Dedifferentiated amniotic fluid mesenchymal stem cell (primary cell): ENCODE data around the gene APBA1.
"Not testable (repeated sequence)": the region's sequence is repeated elsewhere in the genome, so short reads cannot be mapped to it uniquely, and the experiment has no call there.

ENCODE experiments used
- DNase-seq: peaks from one replicate; pipeline ENCODE4 v3.0.0-alpha.2; 2016; ENCODE audit errors: extremely low spot score

Gene APBA1

DNA sequence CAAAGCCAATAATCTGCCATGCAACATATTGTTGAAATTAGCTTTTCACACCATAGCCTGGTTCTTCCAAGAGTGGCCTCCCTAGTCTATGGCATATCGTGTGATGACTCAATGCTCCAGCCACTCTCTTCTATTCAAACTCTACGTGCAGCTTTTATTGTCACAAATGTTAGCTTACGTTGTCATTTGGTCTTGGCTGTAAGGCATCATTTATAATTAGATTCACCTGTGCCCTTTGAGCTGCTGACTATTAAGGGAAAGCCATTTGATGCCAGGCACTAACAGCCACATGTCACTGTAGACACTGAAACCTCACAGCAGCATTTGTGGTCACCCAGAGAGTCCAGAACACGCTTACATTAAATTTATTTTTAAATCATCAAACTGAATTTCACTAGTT lies 66.8 kb downstream of the APBA1 start:
- DNase-seq, result no peak

DNA sequence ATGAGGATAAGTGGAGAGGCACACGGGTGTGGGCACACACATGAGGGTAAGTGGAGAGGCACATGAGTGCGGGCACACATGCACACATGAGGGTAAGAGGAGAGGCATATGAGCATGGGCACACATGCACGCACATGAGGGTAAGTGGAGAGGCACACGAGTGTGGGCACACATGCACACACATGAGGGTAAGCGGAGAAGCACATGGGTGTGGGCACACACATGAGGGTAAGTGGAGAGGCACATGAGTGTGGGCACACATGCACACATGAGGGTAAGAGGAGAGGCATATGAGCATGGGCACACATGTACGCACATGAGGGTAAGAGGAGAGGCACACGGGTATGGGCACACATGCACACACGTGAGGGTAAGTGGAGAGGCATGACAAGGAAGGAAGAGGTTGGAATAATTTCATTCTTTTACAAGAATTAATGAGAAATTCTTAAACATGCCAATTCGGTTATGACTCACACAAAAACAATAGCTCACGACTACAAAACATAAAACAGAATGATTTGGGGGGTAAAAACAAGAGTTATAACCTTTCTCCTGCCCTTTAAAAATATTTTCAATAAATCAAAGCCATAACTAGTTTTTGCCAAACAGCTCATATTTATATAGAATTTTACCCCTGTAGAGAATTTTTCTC lies 67.5 kb downstream of the APBA1 start:
- no peak for DNase-seq

DNA sequence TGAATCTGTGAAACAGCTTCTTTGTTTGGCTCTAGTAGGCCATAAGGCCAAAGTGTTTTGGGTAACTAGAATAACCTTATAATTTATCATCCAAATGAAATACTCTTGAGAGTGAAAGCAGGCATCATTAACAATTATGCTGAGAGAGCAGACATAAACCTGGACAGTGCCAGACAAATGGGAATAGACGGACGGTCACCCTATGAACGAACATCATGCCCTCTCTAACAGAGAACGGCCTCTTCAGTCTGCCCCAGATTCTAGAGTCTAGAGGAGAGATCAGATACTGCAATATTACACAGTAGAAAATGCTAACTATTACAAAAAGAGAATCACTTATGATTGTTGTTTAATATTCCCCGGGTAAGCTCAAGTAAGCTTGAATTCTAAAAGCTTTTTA lies 68.5 kb downstream of the APBA1 start:
- no peak for DNase-seq

GRCh38 chr9:69602773-69603172 lies 69.4 kb downstream of the APBA1 start:
- DNase-seq, result no peak

DNA sequence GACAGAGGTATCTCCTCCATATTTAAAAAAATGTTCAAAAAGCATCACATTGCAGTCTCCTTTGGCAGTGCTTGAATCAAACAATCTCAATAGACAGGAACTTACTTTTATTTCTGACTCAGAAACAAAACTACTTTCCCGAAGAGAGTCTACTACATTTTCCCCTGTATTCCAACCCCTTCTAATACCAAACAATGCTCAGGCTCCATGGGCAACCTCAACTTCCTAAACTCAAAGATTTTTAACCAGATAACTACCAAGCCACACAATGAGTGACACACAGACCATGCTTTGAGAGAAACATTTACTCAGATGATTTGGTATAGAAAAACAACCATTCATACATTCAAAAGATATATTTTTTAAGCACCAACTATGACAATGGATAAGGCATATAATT lies 70.5 kb downstream of the APBA1 start:
- DNase-seq, result no peak

DNA sequence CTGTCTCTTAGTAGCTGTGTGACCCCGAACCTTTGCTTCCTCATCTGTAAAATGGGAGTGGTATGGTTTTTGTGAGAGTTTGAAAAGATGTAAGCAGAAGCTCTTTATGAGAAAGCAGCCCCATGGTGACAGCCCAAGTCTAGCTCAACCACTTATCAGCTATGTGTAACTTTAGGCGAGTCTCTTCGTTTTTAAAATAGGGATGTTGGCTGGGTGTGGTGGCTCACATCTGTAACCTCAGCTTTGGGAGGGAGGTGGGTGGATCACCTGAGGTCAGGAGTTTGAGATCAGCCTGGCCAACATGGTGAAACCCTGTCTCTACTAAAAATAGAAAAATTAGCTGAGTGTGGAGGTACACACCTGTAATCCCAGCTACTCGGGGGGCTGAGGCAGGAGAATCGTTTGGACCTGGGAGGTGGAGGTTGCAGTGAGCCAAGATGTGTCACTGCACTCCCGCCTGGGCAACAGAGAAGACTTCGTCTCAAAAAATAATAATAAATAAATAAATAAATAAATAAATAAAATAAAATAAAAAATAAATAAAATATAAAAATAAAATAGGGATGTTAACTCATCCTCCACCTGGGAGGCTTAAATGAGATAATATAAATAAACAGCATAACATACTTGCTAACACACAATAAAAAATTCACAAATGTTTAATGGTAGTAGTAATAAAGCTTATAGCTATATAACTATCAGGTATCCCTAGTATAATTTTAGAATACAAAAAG lies 71.7 kb downstream of the APBA1 start:
- DNase-seq, result no peak

DNA sequence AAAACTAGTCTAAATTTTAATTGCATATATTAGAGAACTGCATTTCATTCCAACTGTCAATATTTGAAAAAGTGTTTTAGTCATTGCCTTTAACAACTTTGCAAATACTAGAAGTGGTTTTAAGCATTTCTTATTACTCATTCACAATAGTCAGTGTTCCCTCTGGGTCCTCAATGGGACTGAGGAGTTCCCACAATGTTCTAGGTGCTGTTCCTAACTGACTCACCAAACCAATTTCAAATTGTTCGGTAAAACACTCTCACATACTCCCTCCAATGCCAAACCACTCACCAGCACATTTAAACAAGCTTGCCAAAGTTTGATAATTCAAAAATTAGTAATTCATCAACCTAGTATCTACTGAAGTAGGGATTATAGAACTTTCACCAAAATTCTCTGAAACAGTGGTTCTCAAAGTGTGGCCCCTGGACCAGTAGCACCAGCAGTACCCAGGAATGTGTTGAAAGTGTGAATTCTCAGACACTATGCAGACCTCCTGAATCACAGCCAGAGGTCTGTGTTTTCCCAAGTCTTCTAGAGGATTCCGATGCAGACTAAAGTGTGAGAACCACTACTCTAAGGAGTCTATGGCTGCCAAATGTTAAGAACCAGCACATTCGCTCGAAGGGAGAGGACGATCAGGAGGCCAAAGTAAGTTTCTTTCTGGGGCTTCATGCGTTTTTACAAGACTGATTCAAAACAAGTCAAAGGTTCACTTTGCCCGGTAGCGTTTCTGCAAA lies 72.8 kb downstream of the APBA1 start:
- no peak for DNase-seq

DNA sequence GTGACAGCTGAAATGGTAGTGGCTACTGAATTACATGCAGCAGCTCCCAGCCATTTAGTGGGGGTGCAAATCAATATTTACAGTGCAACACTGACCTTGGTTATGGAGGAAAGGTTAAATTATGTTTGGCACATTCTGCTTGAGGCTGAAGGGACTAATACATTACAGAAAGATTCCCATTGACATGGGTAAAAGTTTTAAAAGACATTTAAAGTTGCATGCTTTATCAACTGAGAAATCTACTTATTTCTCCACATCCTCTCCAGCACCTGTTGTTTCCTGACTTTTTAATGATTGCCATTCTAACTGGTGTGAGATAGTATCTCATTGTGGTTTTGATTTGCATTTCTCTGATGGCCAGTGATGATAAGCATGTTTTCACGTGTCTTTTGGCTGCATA lies 75.3 kb downstream of the APBA1 start:
- not testable (repeated sequence) for DNase-seq

- DNase-seq, result no peak
These were observed 78.0 kb downstream of the APBA1 start for GRCh38 chr9:69594180-69594579.

GRCh38 chr9:69593756-69594155 lies 78.4 kb downstream of the APBA1 start:
- no peak for DNase-seq

DNA sequence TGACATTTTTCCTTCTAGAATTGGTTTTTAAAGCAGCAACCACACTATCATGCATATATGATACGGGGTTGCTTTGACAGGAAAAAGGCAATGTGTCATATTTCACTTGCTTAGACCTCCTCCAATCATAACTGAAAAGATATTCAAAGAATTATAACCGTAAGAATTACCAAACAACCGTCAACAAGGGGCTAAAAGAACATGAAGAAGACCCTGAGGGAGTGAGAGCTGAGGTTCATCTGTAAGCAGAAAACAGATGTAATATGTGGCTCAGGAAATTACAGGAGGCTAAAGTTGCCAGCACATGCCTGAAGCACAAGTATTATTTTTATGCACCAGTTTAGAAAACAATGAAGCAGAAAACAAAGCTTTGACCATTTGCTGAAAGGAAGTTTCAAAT lies 78.9 kb downstream of the APBA1 start:
- no peak for DNase-seq

DNA sequence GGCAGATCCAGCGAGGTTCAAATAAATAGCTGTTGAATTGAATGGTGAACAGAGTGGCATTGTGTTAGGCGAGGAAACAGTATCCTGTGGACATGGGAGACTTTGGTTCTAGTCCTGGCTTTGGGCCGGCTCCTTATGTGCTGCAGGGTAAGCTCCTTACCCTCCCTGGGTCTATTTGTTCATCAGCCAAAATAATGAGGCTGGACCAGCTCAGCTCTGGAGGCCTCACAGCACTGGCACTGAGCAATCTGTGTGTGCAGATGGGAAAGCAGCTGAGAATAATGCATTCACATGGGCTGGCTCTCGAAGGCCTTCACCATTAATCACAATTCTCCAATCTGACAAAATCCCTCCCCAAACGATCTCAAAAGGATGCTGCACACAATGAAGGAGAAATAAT lies 81.9 kb downstream of the APBA1 start:
- DNase-seq, result no peak

DNA sequence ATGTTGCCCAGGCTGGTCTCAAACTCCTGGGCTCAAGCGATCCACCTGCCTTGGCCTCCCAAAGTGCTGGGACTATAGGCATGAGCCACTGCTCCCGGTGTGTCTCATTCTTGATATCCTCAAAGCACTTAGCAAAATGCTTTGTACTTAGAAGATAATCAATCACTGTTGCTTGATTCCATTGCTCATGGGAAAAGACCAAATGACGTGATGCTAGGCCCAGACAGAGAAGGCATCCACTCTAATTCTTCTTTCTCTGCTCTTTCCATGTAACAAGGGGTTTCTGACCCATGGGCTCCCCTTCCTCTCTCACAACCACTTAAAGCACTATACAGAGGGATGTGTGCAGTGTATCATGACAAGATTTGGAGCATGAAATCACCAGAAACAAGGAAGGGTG lies 83.0 kb downstream of the APBA1 start:
- DNase-seq, result no peak

- no peak for DNase-seq
These were observed 86.6 kb downstream of the APBA1 start for GRCh38 chr9:69585571-69585970.

GRCh38 chr9:69584759-69585158 lies 87.4 kb downstream of the APBA1 start:
- no peak for DNase-seq

- no peak for DNase-seq
These were observed 88.4 kb downstream of the APBA1 start for GRCh38 chr9:69583645-69584234.

DNA sequence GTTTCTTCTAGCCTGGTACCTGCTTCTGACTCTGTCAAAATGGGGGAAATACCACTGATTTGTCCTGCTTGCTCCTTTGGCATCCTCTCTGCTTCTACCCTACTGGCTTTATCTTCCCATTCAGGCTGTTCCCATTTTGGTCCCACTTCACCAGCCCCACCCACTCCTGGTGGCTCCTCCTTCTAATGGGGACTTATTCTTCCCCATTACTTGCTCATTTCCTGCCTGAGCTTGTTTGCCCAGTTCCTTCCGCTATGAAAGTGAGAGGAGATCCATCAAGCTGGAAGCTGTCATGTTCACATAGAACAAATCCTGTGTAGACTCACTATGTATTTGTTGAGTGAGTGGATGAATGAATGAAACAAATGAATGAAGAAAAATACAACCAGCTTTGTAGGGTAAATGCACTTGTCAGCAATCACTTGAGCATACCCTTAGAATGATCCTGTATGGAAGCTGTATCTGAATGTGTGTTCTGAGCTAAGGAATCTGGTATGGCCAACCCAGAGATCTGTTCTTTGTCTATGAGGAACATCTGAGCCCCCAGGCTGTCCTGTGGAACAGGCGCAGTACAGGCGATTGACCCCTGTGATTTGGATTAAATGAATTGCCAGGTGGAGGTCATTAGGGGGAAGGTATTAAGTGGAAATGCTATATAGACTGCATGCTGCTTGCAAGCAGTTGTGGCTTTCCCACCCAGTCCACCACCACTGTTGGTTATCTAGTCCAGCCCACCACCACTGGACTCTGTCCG lies 89.5 kb downstream of the APBA1 start:
- DNase-seq, result no peak

- no peak for DNase-seq
These were observed 90.2 kb downstream of the APBA1 start for GRCh38 chr9:69582018-69582417.

DNA sequence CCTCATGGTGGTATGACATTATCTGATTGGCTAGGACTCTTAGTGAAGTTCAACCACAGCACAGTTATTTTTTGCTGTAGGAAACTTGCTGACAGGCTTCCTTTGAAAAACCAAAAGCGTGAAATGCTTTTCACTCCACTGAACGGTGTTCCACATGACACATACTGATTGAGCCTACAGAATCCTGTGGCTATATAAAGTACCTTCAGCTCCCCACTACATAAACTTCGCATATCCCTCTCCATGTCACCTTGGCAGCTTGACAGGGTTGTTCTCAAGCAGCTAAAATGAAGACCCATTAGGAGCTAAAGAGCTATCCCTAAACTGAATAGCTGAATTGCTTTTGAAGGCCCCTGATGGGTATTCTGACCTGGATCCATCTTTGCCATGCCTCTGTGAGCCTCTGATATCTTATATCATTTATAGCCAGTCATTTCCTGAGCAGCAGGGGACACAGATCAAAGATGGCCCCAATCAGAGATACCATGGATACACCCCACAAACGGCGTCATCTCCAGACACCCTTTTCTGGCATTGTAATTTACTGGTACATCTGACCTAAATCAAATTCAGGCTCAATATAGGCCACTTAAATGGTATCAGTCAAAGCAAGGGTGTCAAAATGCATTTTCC lies 91.5 kb downstream of the APBA1 start:
- no peak for DNase-seq

DNA sequence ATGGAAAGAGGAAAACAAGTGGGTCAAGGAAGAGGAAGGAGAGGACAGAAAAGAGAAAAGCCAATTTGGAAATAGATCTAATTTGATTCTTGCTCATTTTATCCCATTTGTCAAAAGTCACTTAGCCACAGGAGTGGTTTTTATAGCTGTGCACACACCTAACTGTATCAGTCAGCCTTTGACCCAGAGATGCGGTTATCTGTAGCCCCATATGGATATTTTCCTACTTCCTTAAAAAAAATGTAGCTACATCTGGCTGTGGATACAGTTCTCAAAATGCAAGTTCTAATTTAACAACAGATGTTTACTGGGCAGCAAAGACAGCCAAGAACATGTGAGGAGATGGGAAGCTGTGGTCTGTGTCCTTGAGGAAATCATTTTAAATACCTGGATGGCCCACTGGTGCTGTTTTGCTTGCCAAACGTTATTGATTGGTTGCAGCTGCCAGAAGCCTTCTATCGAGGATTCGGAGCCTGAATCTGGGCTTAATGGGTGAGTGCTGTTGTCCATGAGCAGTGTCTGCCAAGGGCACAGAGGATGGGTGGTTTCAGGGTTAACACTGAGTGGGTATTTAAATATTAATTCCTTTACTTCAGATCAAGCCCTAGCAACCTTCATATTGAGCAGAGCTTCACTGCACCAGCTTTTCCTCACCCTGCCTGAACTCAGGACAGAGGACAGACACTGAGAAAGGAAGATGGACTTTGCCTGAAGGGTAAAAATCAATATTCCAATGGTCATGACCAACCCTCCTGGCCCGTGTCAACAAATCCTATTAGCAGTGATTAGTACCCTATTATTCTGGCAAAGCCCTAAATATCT lies 92.2 kb downstream of the APBA1 start:
- DNase-seq, result no peak
